Erythroblast (primary cell): ENCODE results near the gene DISC1.

Experiments used
- GATA1 ChIP-seq: IDR thresholded peaks from 2 replicates; pipeline ENCODE4 v1.6.1; 2011; ENCODE audit warnings: low read depth, mild to moderate bottlenecking, control low read depth, low read length, moderate library complexity
- POLR2A ChIP-seq: IDR thresholded peaks from 2 replicates; pipeline ENCODE4 v1.6.1; 2011; ENCODE audit warnings: mild to moderate bottlenecking, low read length

DNA sequence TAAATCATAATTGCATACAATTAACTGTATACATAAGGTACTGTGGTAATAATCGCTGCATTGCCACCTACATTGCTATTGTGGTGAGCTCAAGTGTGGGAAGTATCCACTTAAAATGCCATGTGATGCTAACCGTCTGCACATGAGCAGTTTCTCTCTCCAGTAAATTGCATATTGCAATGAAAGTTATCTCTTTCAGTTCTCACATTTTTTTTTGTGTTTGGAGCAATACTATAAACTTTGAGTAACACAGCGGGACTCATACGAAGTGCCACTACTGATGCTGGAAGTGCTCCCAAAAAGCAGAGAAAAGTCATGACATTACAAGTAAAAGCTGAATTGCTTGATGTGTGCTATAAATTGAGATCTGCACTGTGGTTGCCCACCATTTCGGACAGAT, 38.5 kb downstream of the DISC1 start:
- TF ChIP-seq POLR2A = no peak
- TF ChIP-seq GATA1 = no peak
